Activated CD4-positive, alpha-beta T cell treated with anti-CD3 and anti-CD28 coated beads, Interleukin-2, amount 10 ng/mL, durations not matched to agents 24 days and 14 days (primary cell): Measurements from ENCODE around the gene ST14. TPM values are rescaled to one million over a fixed set of nuclear protein-coding genes. Genes with fewer than 3 reads are reported as not detected.

Experiments used
- DNase-seq: peaks from one replicate; pipeline ENCODE4 v3.0.0; 2022
- H3K27ac Mint-ChIP-seq: one replicate; pipeline ENCODE4 v1.8.0; 2022; ENCODE audit warnings: mild to moderate bottlenecking, mixed read lengths
- H3K27me3 Mint-ChIP-seq: one replicate; pipeline ENCODE4 v1.8.0; 2022; ENCODE audit warnings: mixed read lengths
- H3K36me3 Mint-ChIP-seq: one replicate; pipeline ENCODE4 v1.8.0; 2022; ENCODE audit warnings: low read depth, mild to moderate bottlenecking, mixed read lengths
- H3K4me1 Mint-ChIP-seq: one replicate; pipeline ENCODE4 v1.8.0; 2021; ENCODE audit warnings: mixed read lengths
- H3K4me3 Mint-ChIP-seq: one replicate; pipeline ENCODE4 v1.8.0; 2022; ENCODE audit warnings: mild to moderate bottlenecking, moderate library complexity, mixed read lengths
- H3K9me3 Mint-ChIP-seq: one replicate; pipeline ENCODE4 v1.8.0; 2021; ENCODE audit warnings: mixed read lengths
- intact Hi-C: fragments of 100-400 bp; cut with micrococcal nuclease; formaldehyde crosslinking; loops from one replicate; pipeline ENCODE4 v1.15.1; 2023
- total RNA-seq: library from RNA; stranded (reverse); gene quantifications from 2 replicates; pipeline ENCODE4 v1.2.3, GENCODE V29; 2022

The ST14 gene
- total RNA-seq, 1 donor from 2014 or later: not detected

DNA sequence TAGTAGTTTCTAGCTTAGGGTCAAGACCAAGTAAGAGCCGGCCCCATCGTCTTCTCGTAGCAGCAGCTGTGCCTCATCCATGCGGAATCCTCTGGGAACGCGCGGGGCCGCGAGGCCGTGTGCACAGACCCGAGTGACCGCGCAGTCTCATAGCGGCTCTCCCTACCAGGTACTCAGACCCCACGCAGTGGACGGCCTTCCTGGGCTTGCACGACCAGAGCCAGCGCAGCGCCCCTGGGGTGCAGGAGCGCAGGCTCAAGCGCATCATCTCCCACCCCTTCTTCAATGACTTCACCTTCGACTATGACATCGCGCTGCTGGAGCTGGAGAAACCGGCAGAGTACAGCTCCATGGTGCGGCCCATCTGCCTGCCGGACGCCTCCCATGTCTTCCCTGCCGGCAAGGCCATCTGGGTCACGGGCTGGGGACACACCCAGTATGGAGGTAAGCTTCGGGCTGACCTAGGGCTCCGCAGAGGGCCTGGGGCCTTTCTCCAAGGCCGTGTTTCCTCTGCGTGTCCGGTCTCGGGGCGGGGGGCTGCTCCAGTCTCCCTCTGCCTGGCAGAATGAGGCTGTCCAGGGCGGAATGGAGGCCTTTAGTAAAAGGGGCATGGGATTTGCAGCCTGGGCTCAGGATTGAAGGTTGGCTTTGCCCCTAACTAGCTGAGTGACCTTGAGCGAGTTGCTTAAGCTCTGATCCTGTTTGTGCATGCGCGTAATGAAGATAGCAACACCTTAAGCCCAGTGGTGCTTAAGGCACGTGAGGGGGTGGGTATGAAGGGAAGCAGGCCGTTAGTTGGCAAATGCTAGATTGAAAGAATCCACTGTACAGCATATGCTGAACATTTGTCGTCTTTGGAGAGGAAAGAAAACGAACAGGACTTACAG is 48.9 kb downstream of the ST14 start:
- Mint-ChIP-seq H3K36me3 (no peaks in the 10 kb centered on the region), H3K9me3 (no peaks in the 10 kb centered on the region), H3K27ac (no peak overlapping the region), H3K4me3 (no peak overlapping the region), H3K4me1 (no peaks in the 10 kb centered on the region), H3K27me3 (no peaks in the 10 kb centered on the region)
- intact Hi-C loops: no loop called here
- no peak for DNase-seq

DNA sequence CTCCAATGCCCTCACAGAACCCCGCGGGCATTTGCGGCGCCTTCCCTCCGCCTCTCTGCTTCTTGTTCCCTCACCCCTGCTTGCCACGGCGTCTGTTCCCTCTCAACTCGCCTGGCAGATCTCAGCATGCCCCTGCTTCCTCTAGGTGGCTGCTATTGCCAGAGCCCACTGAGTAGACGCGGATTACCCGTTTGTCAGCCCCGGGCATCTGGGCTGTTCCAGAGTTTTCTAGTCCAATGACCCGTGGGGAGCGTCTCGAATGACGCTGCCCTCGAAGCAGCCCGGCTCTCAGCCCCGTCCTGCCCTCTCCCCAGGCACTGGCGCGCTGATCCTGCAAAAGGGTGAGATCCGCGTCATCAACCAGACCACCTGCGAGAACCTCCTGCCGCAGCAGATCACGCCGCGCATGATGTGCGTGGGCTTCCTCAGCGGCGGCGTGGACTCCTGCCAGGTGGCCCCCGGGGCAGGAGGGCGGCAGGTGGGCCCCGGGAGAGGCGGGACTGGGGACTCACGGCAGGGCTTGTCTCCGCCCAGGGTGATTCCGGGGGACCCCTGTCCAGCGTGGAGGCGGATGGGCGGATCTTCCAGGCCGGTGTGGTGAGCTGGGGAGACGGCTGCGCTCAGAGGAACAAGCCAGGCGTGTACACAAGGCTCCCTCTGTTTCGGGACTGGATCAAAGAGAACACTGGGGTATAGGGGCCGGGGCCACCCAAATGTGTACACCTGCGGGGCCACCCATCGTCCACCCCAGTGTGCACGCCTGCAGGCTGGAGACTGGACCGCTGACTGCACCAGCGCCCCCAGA is 49.7 kb downstream of the ST14 start:
- intact Hi-C loops: no loop called here
- Mint-ChIP-seq H3K4me1 (no peaks in the 10 kb centered on the region), H3K4me3 (no peak overlapping the region), H3K27ac (no peak overlapping the region), H3K27me3 (peaks cover under 1% of the 10 kb centered on the region), H3K36me3 (no peaks in the 10 kb centered on the region), H3K9me3 (no peaks in the 10 kb centered on the region)
- DNase-seq: no peak

DNA sequence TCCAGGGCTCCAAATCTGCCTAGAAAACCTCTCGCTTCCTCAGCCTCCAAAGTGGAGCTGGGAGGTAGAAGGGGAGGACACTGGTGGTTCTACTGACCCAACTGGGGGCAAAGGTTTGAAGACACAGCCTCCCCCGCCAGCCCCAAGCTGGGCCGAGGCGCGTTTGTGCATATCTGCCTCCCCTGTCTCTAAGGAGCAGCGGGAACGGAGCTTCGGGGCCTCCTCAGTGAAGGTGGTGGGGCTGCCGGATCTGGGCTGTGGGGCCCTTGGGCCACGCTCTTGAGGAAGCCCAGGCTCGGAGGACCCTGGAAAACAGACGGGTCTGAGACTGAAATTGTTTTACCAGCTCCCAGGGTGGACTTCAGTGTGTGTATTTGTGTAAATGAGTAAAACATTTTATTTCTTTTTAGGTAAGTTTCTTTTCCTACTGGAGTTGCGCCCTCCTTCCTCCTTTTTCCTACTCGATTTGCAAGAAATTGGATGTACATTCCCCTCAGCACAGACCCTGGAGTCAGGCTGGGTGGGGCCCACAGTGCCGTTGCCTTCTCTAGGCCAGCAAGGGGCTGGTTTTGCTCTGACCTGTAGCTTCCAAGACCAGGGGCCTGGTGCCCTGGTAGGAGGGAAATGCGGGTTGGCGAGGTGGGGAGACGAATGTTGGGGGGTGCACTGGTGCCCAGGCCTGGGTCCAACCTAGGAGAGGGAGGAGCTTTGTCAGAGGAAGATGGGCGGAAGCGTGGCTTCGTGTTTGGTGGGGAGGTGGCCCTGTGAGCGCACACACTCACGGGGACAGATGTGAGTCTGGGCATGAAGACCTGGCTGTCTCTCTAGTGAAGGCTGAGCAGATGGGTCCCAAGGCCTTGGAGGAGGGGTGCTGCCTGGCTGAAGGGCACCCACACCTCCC is 50.6 kb downstream of the ST14 start:
- intact Hi-C loops: loop anchor here (5.0 kb wide), 1 partner anchor 652 kb away; no protein-coding TSS in a partner anchor
- H3K36me3 Mint-ChIP-seq: no peaks in the 10 kb centered on the region
- DNase-seq: no peak

DNA sequence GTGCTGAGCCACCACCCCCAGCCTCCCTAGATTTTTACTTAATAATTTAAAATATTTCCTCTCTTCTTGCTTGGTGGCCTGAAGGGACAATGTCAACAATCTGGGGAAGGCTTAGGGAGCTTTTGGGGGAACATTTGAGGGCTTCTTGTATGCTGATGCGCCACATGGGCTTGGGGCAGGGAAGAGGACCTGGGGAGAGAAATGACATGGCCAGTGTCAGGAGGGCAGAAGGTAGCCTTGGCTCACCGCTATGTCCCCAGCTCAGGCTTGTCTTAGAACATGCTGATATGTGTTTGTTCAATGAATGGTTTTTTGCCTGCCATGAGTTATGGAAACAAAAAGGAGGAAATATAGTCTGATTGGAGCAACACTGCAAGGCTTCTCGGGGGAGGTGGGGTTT is 51.6 kb downstream of the ST14 start:
- intact Hi-C loops: loop anchor here (5.0 kb wide), 1 partner anchor 651 kb away; no protein-coding TSS in a partner anchor
- Mint-ChIP-seq H3K4me1 (no peaks in the 10 kb centered on the region), H3K27me3 (peaks cover 2% of the 10 kb centered on the region), H3K4me3 (no peak overlapping the region), H3K27ac (no peak overlapping the region), H3K36me3 (no peaks in the 10 kb centered on the region), H3K9me3 (no peaks in the 10 kb centered on the region)
- no peak for DNase-seq

More for the DNA sequence above, 50.6 kb downstream of the ST14 start:
- Mint-ChIP-seq H3K4me1 (no peaks in the 10 kb centered on the region), H3K27ac (no peak overlapping the region), H3K4me3 (no peak overlapping the region), H3K9me3 (no peaks in the 10 kb centered on the region), H3K27me3 (peaks cover 2% of the 10 kb centered on the region)

DNA sequence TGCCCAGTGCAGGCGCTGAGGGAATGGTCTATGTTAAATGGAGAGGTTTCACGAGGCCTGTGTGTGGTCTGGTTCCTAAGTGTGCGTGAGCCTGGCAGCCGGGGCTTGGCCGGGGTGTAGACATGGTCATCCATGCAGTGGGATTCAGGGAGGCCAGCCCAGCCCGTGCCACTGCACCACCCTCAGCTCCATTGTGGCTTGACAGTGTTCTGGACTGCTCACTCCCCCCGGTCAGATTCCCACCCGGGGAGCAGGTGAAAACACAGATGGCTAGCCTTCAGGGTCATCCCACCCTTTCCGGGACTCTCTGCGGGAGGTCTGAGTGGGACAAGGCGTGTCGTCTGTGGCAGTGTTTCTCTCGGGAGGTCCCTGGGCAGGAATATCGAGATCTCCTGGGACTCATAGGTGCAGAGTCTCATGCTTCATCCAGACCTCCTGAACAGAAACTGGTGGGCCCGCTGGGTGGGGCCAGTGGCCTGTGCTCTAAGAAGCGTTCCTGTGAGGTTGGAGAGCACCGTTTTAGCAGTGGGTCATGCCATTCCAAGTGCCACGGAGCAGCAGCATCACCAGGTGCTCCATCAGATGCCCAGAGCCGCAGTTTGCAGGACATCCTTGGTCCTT is 52.3 kb downstream of the ST14 start:
- Mint-ChIP-seq H3K9me3 (no peaks in the 10 kb centered on the region), H3K4me3 (no peak overlapping the region), H3K4me1 (no peaks in the 10 kb centered on the region), H3K27me3 (peaks cover 2% of the 10 kb centered on the region), H3K36me3 (no peaks in the 10 kb centered on the region), H3K27ac (no peak overlapping the region)
- no peak for DNase-seq
- intact Hi-C loops: loop anchor here (2.0 to 5.0 kb wide), 2 partner anchors 103 to 650 kb away; partner anchors contain the start of gene ZBTB44

DNA sequence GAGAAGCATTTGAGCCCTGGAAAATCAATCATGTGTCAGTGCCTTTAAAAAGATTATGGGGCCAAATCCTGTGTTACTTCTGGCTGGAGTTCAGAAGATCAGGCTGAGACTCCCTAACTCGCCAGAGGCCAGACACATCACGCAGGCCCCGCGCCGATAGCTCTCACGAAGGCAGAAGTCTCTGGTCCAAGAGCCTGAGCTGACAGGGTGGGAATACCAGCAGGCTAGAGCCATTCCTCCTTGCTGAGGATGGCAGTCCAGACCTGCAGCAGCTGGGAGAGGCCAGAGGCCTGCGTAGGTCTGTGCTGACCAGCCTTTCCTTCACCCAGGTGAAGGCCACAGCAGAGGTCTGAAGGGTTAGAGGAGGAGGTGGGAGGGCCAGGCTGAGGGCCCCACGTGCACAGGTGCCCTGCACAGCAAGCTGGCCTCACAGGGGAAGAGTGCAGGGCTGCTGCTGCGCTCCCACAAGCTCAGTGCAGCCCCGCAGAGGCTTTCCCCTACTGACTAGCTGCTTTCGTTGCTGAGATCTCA is 52.9 kb downstream of the ST14 start:
- Mint-ChIP-seq H3K27me3 (peaks cover 2% of the 10 kb centered on the region), H3K4me1 (no peaks in the 10 kb centered on the region), H3K9me3 (no peaks in the 10 kb centered on the region), H3K36me3 (no peaks in the 10 kb centered on the region), H3K27ac (no peak overlapping the region), H3K4me3 (no peak overlapping the region)
- intact Hi-C loops: loop anchor here (2.0 to 5.0 kb wide), 2 partner anchors 102 to 650 kb away; partner anchors contain the start of gene ZBTB44
- DNase-seq: no peak

DNA sequence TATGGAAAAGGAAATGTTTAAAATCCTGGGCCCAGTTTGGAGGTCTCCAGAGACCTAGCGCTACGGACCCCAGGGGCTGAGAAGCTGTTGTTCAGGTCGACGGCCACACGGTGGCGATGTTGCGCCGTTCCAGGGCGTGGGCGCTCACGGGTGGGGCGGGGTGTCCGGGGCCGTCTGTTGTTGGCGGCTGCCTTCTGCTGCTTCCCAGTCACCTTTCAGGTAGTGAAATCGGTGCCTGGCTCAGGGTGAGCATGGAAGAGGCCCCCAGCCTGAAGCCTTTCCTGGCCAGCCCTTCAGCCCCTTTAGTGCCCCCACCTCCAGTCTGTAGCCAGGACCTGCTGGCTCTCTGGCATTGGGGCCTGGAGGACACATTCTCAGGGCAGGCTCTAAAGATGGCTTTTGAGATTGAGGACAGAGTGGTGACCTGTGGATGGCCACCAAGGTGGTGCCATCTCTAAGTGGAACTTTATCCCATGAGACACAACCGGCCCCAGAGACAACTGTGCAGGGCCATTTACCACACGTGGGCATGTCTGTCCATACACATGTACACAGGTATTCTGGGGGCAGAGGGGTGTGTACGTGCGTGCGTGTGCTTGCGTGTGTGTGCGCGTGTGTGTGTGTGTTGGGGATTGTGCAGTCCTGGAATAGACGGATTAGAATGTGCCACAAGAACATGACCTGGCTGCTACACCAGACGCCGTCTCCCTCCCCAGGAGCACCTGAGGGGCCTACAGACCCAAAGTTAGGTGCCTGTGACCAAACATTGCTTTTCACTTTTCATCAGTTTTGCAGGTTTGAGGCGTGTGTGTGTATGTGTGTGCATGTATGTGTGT is 53.8 kb downstream of the ST14 start:
- Mint-ChIP-seq H3K4me3 (no peak overlapping the region), H3K27me3 (peaks cover 2% of the 10 kb centered on the region), H3K9me3 (no peaks in the 10 kb centered on the region), H3K36me3 (no peaks in the 10 kb centered on the region), H3K27ac (no peak overlapping the region), H3K4me1 (no peaks in the 10 kb centered on the region)
- intact Hi-C loops: loop anchor here (1.0 to 5.0 kb wide), 4 partner anchors 101 to 649 kb away; partner anchors contain the start of gene ZBTB44
- peak; percentile 93 for DNase-seq

DNA sequence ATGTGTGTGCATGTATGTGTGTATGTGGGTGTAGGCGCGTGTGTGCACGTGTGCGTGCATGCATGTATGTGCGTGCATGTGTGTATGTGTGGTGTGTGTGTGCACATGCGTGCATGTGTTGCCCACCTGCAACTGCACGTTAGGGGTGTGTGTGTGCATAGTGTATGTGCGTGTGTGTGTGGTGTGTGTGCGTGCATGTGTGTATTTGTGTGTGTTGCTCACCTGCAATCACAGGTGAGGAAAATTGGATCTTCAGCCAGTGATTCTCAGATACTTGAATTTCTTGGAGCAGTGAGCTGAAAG is 54.3 kb downstream of the ST14 start:
- Mint-ChIP-seq H3K27ac (no peak overlapping the region), H3K27me3 (peaks cover 2% of the 10 kb centered on the region), H3K4me3 (no peak overlapping the region), H3K4me1 (no peaks in the 10 kb centered on the region), H3K36me3 (no peaks in the 10 kb centered on the region), H3K9me3 (no peaks in the 10 kb centered on the region)
- intact Hi-C loops: loop anchor here (1.0 to 5.0 kb wide), 4 partner anchors 101 to 648 kb away; partner anchors contain the start of gene ZBTB44
- DNase-seq: no peak

DNA sequence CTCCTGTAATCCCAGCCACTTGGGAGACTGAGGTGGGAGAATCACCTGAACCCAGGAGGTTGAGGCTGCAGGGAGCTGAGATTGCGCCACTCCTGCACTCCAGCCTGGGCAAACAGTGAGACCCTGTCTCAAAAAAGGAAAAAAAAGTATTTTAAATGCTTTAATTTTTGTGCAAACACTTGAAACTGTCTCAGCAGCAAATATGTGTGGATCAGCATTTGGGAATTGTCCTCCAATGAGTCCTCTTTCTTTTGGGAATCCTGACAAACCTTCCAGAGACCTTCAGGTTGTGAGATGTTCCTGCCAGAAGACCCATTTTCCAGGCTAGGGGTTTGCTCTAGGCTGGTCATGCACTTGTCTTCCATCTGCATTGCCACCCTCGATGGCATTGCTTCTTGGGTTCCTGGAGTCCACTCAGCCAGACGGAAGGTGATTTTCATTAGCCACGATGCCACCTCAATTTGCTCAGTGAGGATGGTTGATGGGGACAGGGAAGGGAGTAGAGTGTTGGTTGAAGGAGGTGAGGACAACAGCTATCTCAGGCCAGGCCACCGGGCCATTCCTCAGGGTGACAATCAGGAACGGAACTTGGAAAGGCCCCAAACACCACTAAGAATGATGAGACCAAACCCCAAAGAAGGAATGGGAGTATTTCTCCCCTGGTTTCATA is 55.4 kb downstream of the ST14 start:
- no peaks in the 10 kb centered on the region for H3K9me3 Mint-ChIP-seq
- DNase-seq: no peak
- intact Hi-C loops: loop anchor here (5.0 kb wide), 1 partner anchor 647 kb away; no protein-coding TSS in a partner anchor
- H3K4me3 Mint-ChIP-seq: no peak overlapping the region
- no peaks in the 10 kb centered on the region for H3K36me3 Mint-ChIP-seq
- H3K4me1 Mint-ChIP-seq: no peaks in the 10 kb centered on the region
- peaks cover 2% of the 10 kb centered on the region for H3K27me3 Mint-ChIP-seq
- H3K27ac Mint-ChIP-seq: no peak overlapping the region

DNA sequence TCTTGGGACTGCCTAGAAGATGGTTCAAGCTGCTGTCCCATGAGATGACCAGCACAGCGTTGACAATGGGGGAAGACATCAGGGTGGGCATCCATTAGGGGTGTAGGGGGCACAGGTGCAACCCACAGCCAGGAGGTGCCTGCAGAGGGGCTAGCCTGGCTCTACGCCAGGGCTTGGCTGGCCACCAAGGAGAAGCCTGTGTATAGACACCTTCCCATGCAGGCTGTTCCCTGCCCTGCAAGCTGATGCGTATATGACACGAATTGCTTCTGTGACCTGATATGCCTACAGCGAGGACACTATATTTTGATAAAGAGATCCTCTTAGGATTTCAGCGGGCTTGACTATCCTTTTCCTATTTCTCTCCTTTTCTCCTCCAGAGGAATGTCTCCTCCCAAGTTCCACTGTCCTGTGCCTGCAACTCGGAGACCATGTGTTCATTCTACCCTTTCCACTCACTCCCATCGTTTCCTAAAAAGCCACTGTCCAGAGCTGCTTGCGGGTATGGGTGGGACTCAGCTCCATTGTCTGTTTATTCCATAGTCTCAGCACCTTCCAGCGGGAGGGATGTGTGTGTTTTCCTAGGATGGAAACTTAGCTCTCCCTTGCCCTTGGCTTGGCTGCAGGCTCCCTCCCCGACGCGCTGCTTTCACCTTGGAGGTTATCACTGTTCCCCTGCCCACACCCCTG is 56.1 kb downstream of the ST14 start:
- Mint-ChIP-seq H3K4me3 (no peak overlapping the region), H3K27ac (no peak overlapping the region), H3K9me3 (no peaks in the 10 kb centered on the region), H3K36me3 (no peaks in the 10 kb centered on the region), H3K4me1 (no peaks in the 10 kb centered on the region), H3K27me3 (peaks cover 2% of the 10 kb centered on the region)
- DNase-seq: no peak
- intact Hi-C loops: no loop called here

DNA sequence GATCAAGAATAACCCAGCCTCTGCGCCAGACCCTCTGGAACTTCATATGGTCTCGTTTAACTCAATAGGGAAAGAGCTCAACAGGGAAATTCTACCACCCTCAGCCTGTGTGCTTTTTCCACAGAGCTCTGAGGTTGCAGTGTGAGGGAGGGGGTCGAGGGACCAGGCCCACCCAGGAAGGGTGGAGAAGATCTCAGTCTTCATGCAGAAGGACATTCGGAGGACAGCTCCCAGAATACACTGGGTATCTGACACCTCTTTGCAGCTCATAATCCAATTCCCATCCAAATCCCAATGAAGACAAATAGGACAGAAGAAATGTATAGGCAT is 56.6 kb downstream of the ST14 start:
- no peak overlapping the region for H3K4me3 Mint-ChIP-seq
- H3K27ac Mint-ChIP-seq: no peak overlapping the region
- H3K27me3 Mint-ChIP-seq: peaks cover 2% of the 10 kb centered on the region
- no peaks in the 10 kb centered on the region for H3K36me3 Mint-ChIP-seq
- intact Hi-C loops: no loop called here
- H3K4me1 Mint-ChIP-seq: no peaks in the 10 kb centered on the region
- no peaks in the 10 kb centered on the region for H3K9me3 Mint-ChIP-seq
- DNase-seq: no peak
